Fibroblast of pulmonary artery (primary cell): Measurements from ENCODE around the gene SLC6A6.

ENCODE experiments used
- DNase-seq: peaks from one replicate; pipeline ENCODE4 v3.0.0-alpha.2; 2010; ENCODE audit warnings: low read depth
- H3K4me3 ChIP-seq: replicated peaks from 2 replicates; pipeline ENCODE4 v1.5.1; 2011; ENCODE audit warnings: low read depth, mild to moderate bottlenecking, control low read depth, low read length, moderate library complexity
- TF ChIP-seq, protein P1 (sequence below): IDR thresholded peaks from 2 replicates; pipeline ENCODE4 v1.5.1; 2011; ENCODE audit warnings: mild to moderate bottlenecking, control low read depth, low read length, inconsistent platforms; ENCODE audit errors: missing control alignments

Gene SLC6A6

GRCh38 chr3:14402304-14402811, at the start of gene SLC6A6:
SLC6A6 (plus strand) TSS chr3:14402606; CDS start chr3:14443635, 41,029 bp downstream.
- peak within 1 kb of the TSS; percentile 89 for H3K4me3 ChIP-seq
- DNase-seq: peak; percentile 95
- TF ChIP-seq, protein P1, sequence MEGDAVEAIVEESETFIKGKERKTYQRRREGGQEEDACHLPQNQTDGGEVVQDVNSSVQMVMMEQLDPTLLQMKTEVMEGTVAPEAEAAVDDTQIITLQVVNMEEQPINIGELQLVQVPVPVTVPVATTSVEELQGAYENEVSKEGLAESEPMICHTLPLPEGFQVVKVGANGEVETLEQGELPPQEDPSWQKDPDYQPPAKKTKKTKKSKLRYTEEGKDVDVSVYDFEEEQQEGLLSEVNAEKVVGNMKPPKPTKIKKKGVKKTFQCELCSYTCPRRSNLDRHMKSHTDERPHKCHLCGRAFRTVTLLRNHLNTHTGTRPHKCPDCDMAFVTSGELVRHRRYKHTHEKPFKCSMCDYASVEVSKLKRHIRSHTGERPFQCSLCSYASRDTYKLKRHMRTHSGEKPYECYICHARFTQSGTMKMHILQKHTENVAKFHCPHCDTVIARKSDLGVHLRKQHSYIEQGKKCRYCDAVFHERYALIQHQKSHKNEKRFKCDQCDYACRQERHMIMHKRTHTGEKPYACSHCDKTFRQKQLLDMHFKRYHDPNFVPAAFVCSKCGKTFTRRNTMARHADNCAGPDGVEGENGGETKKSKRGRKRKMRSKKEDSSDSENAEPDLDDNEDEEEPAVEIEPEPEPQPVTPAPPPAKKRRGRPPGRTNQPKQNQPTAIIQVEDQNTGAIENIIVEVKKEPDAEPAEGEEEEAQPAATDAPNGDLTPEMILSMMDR: peak; percentile 20

GRCh38 chr3:14353502-14353901, 48.9 kb upstream of the SLC6A6 start:
- no peak for DNase-seq
- no peak overlapping the region for H3K4me3 ChIP-seq
- TF ChIP-seq, protein P1: no peak

DNA sequence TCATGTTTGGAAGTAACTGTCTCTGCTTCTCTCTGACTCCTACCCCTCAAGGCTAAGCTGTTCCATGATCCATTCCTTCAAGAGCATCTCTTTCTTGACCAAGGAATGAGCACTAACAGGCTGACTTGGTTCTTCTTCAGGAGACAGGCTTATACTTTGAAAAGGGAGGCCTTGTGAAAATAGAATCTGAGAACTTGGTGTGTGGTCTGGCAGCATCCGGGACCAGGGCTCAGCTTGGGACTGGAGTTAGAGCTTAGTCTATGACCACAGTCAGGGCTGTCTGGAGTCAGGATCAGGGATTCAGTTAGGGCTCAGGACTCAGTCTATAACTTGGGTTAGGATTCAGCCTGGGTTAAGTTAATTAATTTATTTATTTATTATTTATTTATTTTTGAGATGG, 44.9 kb upstream of the SLC6A6 start:
- no peak overlapping the region for H3K4me3 ChIP-seq
- no peak for DNase-seq
- TF ChIP-seq, protein P1: no peak

DNA sequence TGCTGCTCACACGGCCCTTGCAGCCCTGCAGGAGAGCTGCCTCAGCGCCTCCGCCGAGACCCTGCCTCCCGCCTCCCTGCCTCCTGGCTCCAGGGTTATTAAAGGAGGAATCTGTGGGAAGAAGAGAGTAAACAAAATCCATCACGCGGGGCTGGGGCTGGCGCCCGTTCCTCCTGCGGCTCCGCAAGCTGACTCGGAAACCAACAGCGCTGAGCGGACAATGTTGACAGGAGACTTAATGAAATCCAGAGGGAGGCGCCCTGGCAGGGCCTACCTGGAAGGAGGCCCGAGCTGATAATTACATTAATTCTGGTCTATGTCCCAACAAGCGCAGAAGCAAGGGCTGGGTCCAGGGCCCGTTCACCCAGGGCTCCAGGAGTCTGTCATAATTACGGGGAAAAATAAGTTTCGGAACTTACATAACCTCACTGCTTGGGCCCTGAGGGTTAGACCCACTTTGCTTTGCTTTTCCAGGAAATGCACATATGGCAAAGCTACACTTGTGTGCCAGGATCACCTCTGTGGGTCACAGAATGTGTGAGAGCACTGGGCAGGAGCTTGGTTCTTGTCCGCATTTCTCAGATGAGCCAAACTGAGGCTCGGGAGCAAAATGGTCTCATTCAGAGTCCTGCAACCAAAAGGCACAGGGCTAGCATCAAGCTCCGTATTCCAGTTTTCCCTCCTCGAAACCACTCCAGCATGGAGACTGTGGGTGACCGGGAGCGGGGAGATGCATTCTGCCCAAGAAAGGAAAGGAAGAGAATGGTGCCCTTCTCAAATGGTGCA, 43.8 kb upstream of the SLC6A6 start:
- TF ChIP-seq, protein P1: no peak
- peak; percentile 51 for DNase-seq
- no peak overlapping the region for H3K4me3 ChIP-seq

DNA sequence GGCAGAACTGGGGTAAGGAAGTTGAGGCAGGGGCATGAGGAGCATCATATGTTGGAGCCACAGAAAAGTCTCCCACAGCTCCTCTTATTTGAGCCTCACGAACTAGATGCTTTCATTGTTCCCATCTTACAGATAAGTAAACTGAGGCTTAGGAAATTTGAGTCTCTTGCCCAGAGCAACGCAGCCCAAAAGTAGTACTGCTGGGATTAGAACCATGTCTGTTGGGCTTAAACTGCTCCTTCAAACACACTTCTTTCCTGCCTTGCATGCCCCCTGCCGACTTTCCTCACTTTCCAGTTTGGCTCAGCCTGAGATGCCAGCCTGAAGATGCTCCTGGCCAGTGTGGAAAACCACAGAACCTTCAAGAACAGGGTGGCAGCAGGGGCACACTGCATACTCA, 43.1 kb upstream of the SLC6A6 start:
- TF ChIP-seq, protein P1: no peak
- DNase-seq: no peak
- H3K4me3 ChIP-seq: no peak overlapping the region

- TF ChIP-seq, protein P1: no peak
- peak; percentile 47 for DNase-seq
- no peak overlapping the region for H3K4me3 ChIP-seq
Observed at GRCh38 chr3:14360123-14360881, 42.1 kb upstream of the SLC6A6 start.
